Left ventricle myocardium inferior (tissue), 1 donor: ENCODE results near the gene CETN1. TPM values are rescaled to one million over a fixed set of nuclear protein-coding genes. Genes with fewer than 3 reads are reported as not detected.

Experiments used
- DNase-seq: peaks from one replicate; pipeline ENCODE4 v3.0.0-alpha.2; 2020
- H3K27ac ChIP-seq: fragments of 200-600 bp; replicated peaks from 2 replicates; pipeline ENCODE4 v1.8.0; 2021
- H3K27me3 ChIP-seq: fragments of 200-600 bp; 2 replicates; pipeline ENCODE4 v1.8.0; 2021; ENCODE audit warnings: low read depth
- H3K36me3 ChIP-seq: fragments of 200-600 bp; 2 replicates; pipeline ENCODE4 v1.8.0; 2021
- H3K4me1 ChIP-seq: fragments of 200-600 bp; 2 replicates; pipeline ENCODE4 v1.8.0; 2021
- H3K4me3 ChIP-seq: fragments of 200-600 bp; 2 replicates; pipeline ENCODE4 v1.8.0; 2021; ENCODE audit warnings: mild to moderate bottlenecking, moderate library complexity
- H3K9me3 ChIP-seq: fragments of 200-600 bp; replicated peaks from 2 replicates; pipeline ENCODE4 v1.8.0; 2021
- CTCF ChIP-seq: fragments of 200-600 bp; IDR thresholded peaks from 2 replicates; pipeline ENCODE4 v1.8.0; 2021; ENCODE audit warnings: antibody characterized with exemption, mild to moderate bottlenecking, borderline replicate concordance
- intact Hi-C: fragments of 100-400 bp; cut with micrococcal nuclease; formaldehyde crosslinking; loops from one replicate; pipeline ENCODE4 v1.11.0; 2022
- total RNA-seq: library from RNA; stranded (reverse); fragmentation: NEBNext Ultra II Directional; extraction: Animal tissue kit (Norgen Biotek cat#: 25700); gene quantifications from one replicate; pipeline ENCODE4 v1.2.1, GENCODE V29; 2021
- donor health status: DM: no; HTN: yes; CAD: no; lungs with severe emphysema.

CETN1 gene
- total RNA-seq, 1 donor from 2014 or later: not detected

- intact Hi-C loops: loop anchor here (10.0 kb wide), 1 partner anchor 113 kb away; no protein-coding TSS in a partner anchor
- Histone ChIP-seq H3K36me3 (no peaks in the 10 kb centered on the region), H3K4me1 (no peaks in the 10 kb centered on the region), H3K4me3 (no peak overlapping the region), H3K9me3 (no peaks in the 10 kb centered on the region), H3K27ac (no peak overlapping the region), H3K27me3 (peaks cover 18% of the 10 kb centered on the region)
- DNase-seq: no peak
- TF ChIP-seq CTCF: no peak
These were observed 42.1 kb downstream of the CETN1 start for GRCh38 chr18:622289-622688.

- no peaks in the 10 kb centered on the region for H3K9me3 ChIP-seq
- no peak overlapping the region for H3K27ac ChIP-seq
- H3K4me1 ChIP-seq: no peaks in the 10 kb centered on the region
- intact Hi-C loops: loop anchor here (2.0 to 10.0 kb wide), 2 partner anchors 111 to 209 kb away; no protein-coding TSS in a partner anchor
- H3K36me3 ChIP-seq: no peaks in the 10 kb centered on the region
- TF ChIP-seq CTCF: peak; percentile 79
- peak; percentile 30 for DNase-seq
- peaks cover 11% of the 10 kb centered on the region for H3K27me3 ChIP-seq
- H3K4me3 ChIP-seq: no peak overlapping the region
These were observed 43.8 kb downstream of the CETN1 start for GRCh38 chr18:623761-624620.

- Histone ChIP-seq H3K9me3 (no peaks in the 10 kb centered on the region), H3K27ac (no peak overlapping the region), H3K4me1 (no peaks in the 10 kb centered on the region), H3K27me3 (peaks cover 7% of the 10 kb centered on the region), H3K36me3 (no peaks in the 10 kb centered on the region), H3K4me3 (no peak overlapping the region)
- no peak for TF ChIP-seq CTCF
- intact Hi-C loops: loop anchor here (10.0 kb wide), 1 partner anchor 108 kb away; no protein-coding TSS in a partner anchor
- no peak for DNase-seq
These were observed 47.1 kb downstream of the CETN1 start for GRCh38 chr18:627231-627630.

- no peak for DNase-seq
- H3K36me3 ChIP-seq: no peaks in the 10 kb centered on the region
- intact Hi-C loops: loop anchor here (10.0 kb wide), 1 partner anchor 105 kb away; no protein-coding TSS in a partner anchor
- H3K27me3 ChIP-seq: no peaks in the 10 kb centered on the region
- H3K4me1 ChIP-seq: no peaks in the 10 kb centered on the region
- H3K4me3 ChIP-seq: no peak overlapping the region
- no peaks in the 10 kb centered on the region for H3K9me3 ChIP-seq
- TF ChIP-seq CTCF: no peak
- no peak overlapping the region for H3K27ac ChIP-seq
These were observed 49.3 kb downstream of the CETN1 start for GRCh38 chr18:629269-630150.

GRCh38 chr18:631560-631959 lies 51.4 kb downstream of the CETN1 start:
- no peak for DNase-seq
- H3K9me3 ChIP-seq: no peaks in the 10 kb centered on the region
- no peak for TF ChIP-seq CTCF
- H3K36me3 ChIP-seq: no peaks in the 10 kb centered on the region
- H3K27ac ChIP-seq: no peak overlapping the region
- H3K4me1 ChIP-seq: no peaks in the 10 kb centered on the region
- H3K4me3 ChIP-seq: no peak overlapping the region
- intact Hi-C loops: no loop called here
- no peaks in the 10 kb centered on the region for H3K27me3 ChIP-seq
